DOHH2 (cell line): Measurements from ENCODE around the gene CYP2W1.

ENCODE experiments used
- CTCF ChIP-seq: fragments of 200-600 bp; sonication (generic); IDR thresholded peaks from one replicate; pipeline ENCODE4 v1.5.1; 2014; ENCODE audit warnings: antibody characterized with exemption, mild to moderate bottlenecking, low read depth, low read length; ENCODE audit not compliant: poor library complexity, severe bottlenecking
- EZH2phosphoT487 ChIP-seq: fragments of 200-600 bp; sonication (generic); IDR thresholded peaks from 2 replicates; pipeline ENCODE4 v1.6.1; 2017; ENCODE audit warnings: borderline replicate concordance, mild to moderate bottlenecking, antibody characterized with exemption, low read length, moderate library complexity, mixed read lengths

GRCh38 chr7:1016577-1017531 is 33.9 kb downstream of the CYP2W1 start:
- no peak for TF ChIP-seq CTCF
- no peak for TF ChIP-seq EZH2phosphoT487
